Measurements from ENCODE around the gene AP1S3. TPM values are rescaled to one million over a fixed set of nuclear protein-coding genes. Genes with fewer than 3 reads are reported as not detected.

Gene AP1S3
- total RNA-seq, 1 donor from 2014 or later = 5.1 TPM

DNA sequence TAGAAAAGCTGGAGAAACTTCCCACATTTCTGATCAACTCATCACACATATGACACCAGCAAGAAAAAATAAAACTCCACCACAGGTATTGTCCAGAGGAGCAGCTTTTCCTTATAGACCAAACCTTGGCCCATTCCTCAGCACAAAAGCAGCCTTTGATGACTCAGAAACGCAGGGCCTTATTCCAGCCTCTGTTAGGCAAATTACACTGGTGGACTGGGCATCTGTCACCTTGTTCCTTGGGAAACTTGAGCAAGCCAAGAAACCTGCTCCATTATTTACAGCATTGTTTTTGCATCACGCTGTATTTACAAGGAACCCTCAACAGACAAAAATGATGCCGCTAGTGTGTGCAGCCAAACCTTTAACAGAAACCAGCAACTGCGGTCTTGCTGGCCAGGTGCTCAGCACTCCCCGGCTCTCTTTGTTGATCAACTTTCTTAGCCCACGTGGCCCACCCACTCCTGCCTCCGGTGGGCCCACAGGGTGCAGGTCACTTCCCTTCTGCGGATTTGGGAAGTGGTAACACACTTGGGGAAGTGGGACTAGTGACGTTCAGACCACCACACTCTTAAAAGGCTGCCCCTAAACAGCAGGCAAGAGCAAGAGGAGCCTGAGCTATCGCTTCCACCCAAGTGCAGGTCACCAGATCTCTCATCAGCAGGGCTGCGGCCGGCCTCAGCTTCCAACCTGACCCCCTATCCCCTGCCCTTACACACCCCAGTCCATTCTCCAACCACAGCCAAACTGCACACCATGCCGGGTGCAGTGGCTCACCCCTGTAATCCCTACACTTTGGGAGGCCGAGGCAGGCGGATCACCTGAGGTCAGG, 1.5 kb downstream of the AP1S3 start:
- Mint-ChIP-seq H3K4me3 (peak overlapping the region; percentile 94), H3K27me3 (ENCODE audit: insufficient read depth, low read depth) (peaks cover 11% of the 10 kb centered on the region), H3K27ac (no peak overlapping the region), H3K4me1 (peaks cover 17% of the 10 kb centered on the region), H3K9me3 (no peaks in the 10 kb centered on the region), H3K36me3 (no peaks in the 10 kb centered on the region)
- Histone ChIP-seq H3K9ac (no peak overlapping the region), H3K79me2 (ENCODE audit: low read depth) (no peaks in the 10 kb centered on the region), H3K9me3 (ENCODE audit: low read depth) (no peaks in the 10 kb centered on the region), H3K27ac (no peak overlapping the region), H3F3A (ENCODE audit: low read depth) (peaks cover 10% of the 10 kb centered on the region), H3K27me3 (peaks cover 20% of the 10 kb centered on the region), H4K20me1 (ENCODE audit: low read depth) (no peaks in the 10 kb centered on the region), H3K4me1 (peaks cover 8% of the 10 kb centered on the region), H3K4me3 (no peak overlapping the region), H3K4me2 (peak overlapping the region; percentile 90), H2AFZ (replicated peaks) (no peak overlapping the region), H3K36me3 (no peaks in the 10 kb centered on the region)
- no peak for DNase-seq (ENCODE audit: low spot score)
- TF ChIP-seq EZH2 (IDR thresholded peaks at IDR 0.05) = no peak
- TF ChIP-seq CTCF (IDR thresholded peaks at IDR 0.05) = no peak
- no peak for TF ChIP-seq EZH2phosphoT487 (IDR thresholded peaks at IDR 0.05)

- no peaks in the 10 kb centered on the region for H4K20me1 ChIP-seq (ENCODE audit: low read depth)
- no peak for DNase-seq (ENCODE audit: low spot score)
- H3K27me3 Mint-ChIP-seq (ENCODE audit: insufficient read depth, low read depth) = peaks cover 9% of the 10 kb centered on the region
- no peaks in the 10 kb centered on the region for H3K36me3 ChIP-seq
- H3K4me1 Mint-ChIP-seq = peaks cover 17% of the 10 kb centered on the region
- H3K27ac ChIP-seq = no peak overlapping the region
- no peaks in the 10 kb centered on the region for H3K9me3 Mint-ChIP-seq
- H3K27me3 ChIP-seq = peaks cover 20% of the 10 kb centered on the region
- peaks cover 8% of the 10 kb centered on the region for H3K4me1 ChIP-seq
- peaks cover 10% of the 10 kb centered on the region for H3F3A ChIP-seq (ENCODE audit: low read depth)
- no peak overlapping the region for H3K27ac Mint-ChIP-seq
- H3K9me3 ChIP-seq (ENCODE audit: low read depth) = no peaks in the 10 kb centered on the region
- no peak overlapping the region for H3K9ac ChIP-seq
- TF ChIP-seq EZH2phosphoT487 (IDR thresholded peaks at IDR 0.05) (no peak), EZH2 (IDR thresholded peaks at IDR 0.05) (no peak), CTCF (IDR thresholded peaks at IDR 0.05) (no peak)
- no peak overlapping the region for H3K4me3 ChIP-seq
- H3K4me3 Mint-ChIP-seq = no peak overlapping the region
- H3K36me3 Mint-ChIP-seq = no peaks in the 10 kb centered on the region
- H2AFZ ChIP-seq (replicated peaks) = no peak overlapping the region
- H3K79me2 ChIP-seq (ENCODE audit: low read depth) = no peaks in the 10 kb centered on the region
- no peak overlapping the region for H3K4me2 ChIP-seq
Measured at GRCh38 chr2:223834431-223834830, 3.0 kb downstream of the AP1S3 start.

GRCh38 chr2:223832241-223832903, 5.0 kb downstream of the AP1S3 start:
- Mint-ChIP-seq H3K27me3 (ENCODE audit: insufficient read depth, low read depth) (peaks cover 7% of the 10 kb centered on the region), H3K4me1 (peaks cover 17% of the 10 kb centered on the region), H3K4me3 (no peak overlapping the region), H3K27ac (no peak overlapping the region), H3K36me3 (no peaks in the 10 kb centered on the region), H3K9me3 (no peaks in the 10 kb centered on the region)
- Histone ChIP-seq H3K79me2 (ENCODE audit: low read depth) (no peaks in the 10 kb centered on the region), H3K27me3 (peaks cover 7% of the 10 kb centered on the region), H3F3A (ENCODE audit: low read depth) (peaks cover 6% of the 10 kb centered on the region), H3K4me2 (no peak overlapping the region), H2AFZ (replicated peaks) (no peak overlapping the region), H3K4me1 (peaks cover 8% of the 10 kb centered on the region), H3K9me3 (ENCODE audit: low read depth) (no peaks in the 10 kb centered on the region), H3K36me3 (no peaks in the 10 kb centered on the region), H4K20me1 (ENCODE audit: low read depth) (no peaks in the 10 kb centered on the region), H3K4me3 (no peak overlapping the region), H3K9ac (no peak overlapping the region), H3K27ac (no peak overlapping the region)
- TF ChIP-seq EZH2phosphoT487 (IDR thresholded peaks at IDR 0.05) (no peak), EZH2 (IDR thresholded peaks at IDR 0.05) (no peak), CTCF (IDR thresholded peaks at IDR 0.05) (no peak)
- DNase-seq (ENCODE audit: low spot score) = no peak
